Activated CD8-positive, alpha-beta memory T cell treated with anti-CD3 and anti-CD28 coated beads, Interleukin-2, amount 10 ng/mL, durations not matched to agents 7 days and 5 days (primary cell): ENCODE data around the gene NSFL1C. TPM values are rescaled to one million over a fixed set of nuclear protein-coding genes. Genes with fewer than 3 reads are reported as not detected.

Experiments used
- ATAC-seq: fragments of 150-1000 bp; cut with Tn5 transposase; one replicate; pipeline ENCODE4 v1.10.0; 2021; ENCODE audit warnings: moderate library complexity
- CTCF ChIA-PET: fragments of 350-600 bp; sonication (Branson Sonifier 250); formaldehyde crosslinking; loops from one replicate; lab custom pipeline; 2021; ENCODE audit warnings: antibody characterized with exemption; lab: Charles Lee
- DNase-seq: peaks from one replicate; pipeline ENCODE4 v3.0.0-alpha.2; 2020
- H3K27ac Mint-ChIP-seq: one replicate; pipeline ENCODE4 v1.8.0; 2021; ENCODE audit warnings: mild to moderate bottlenecking, mixed read lengths
- H3K27me3 Mint-ChIP-seq: one replicate; pipeline ENCODE4 v1.8.0; 2021; ENCODE audit warnings: mixed read lengths
- H3K36me3 Mint-ChIP-seq: one replicate; pipeline ENCODE4 v1.8.0; 2021; ENCODE audit warnings: mild to moderate bottlenecking, mixed read lengths
- H3K4me1 Mint-ChIP-seq: one replicate; pipeline ENCODE4 v1.8.0; 2021; ENCODE audit warnings: mixed read lengths
- H3K4me3 Mint-ChIP-seq: one replicate; pipeline ENCODE4 v1.8.0; 2021; ENCODE audit warnings: mild to moderate bottlenecking, moderate library complexity, mixed read lengths
- H3K9me3 Mint-ChIP-seq: one replicate; pipeline ENCODE4 v1.8.0; 2022; ENCODE audit warnings: low read depth, mixed read lengths
- total RNA-seq, 2 experiments: library from RNA; stranded (reverse); gene quantifications; one replicate each; pipeline ENCODE4 v1.2.3, GENCODE V29; 2021

NSFL1C gene
- total RNA-seq, 2 experiments from 2014 or later: 55.6 to 65.0 TPM

DNA sequence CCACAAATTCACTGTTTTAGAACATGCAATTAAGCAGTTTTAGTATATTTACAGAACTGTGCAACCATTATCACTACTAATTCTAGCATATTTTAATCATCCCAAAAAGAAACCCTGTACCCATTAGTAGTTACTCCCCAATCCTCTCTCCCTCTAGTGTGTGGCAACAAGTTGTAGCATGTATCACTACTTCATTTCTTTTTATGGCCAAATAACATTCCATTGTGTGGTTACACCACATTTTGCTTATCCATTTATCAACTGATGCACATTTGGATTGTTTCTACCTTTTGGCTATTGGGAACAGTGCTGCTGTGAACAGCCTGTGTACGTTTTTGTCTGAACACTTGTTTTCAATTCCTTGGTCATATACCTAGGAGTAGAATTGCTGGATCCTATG is 42.3 kb downstream of the NSFL1C start:
- Mint-ChIP-seq H3K27me3 (peaks cover 9% of the 10 kb centered on the region), H3K4me1 (peaks cover 22% of the 10 kb centered on the region), H3K27ac (no peak overlapping the region), H3K4me3 (no peak overlapping the region), H3K36me3 (peaks cover 11% of the 10 kb centered on the region), H3K9me3 (peaks cover 13% of the 10 kb centered on the region)
- ATAC-seq: no peak
- CTCF ChIA-PET: interaction anchor here (1.0 to 3.8 kb wide), 2 partner anchors 12 to 44 kb away, joined by 3 to 10 read pairs; no protein-coding TSS in a partner anchor
- no peak for DNase-seq

DNA sequence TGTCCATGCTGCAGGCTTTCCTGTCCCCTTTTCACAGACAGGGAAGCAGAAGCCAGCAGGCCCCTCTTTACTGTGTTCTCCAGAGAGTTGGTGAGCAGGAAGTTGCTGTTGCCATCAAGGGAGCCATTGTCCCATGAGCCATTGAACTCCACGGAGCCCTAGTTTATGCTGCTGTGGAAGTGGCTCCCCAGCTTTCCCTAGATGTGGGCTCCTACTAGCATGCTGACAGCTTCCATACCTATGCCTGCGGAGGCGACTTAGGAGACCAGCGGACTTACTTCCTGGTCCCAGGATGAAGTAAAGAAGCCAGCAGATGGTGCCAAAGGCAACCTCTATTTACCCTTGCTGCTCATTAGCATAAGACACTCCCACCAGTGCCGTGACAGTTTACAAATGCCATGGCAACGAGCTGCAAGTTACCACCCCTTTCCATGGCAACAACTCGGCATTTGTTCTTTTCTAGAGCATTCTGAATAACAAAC is 43.0 kb downstream of the NSFL1C start:
- no peak overlapping the region for H3K4me3 Mint-ChIP-seq
- peaks cover 14% of the 10 kb centered on the region for H3K36me3 Mint-ChIP-seq
- H3K27me3 Mint-ChIP-seq: peaks cover 5% of the 10 kb centered on the region
- no peak overlapping the region for H3K27ac Mint-ChIP-seq
- ATAC-seq (no peak), DNase-seq (no peak)
- peaks cover 18% of the 10 kb centered on the region for H3K9me3 Mint-ChIP-seq
- CTCF ChIA-PET: interaction anchor here (0.9 to 3.8 kb wide), 3 partner anchors 13 to 45 kb away, joined by 3 to 10 read pairs (median 3); partner anchors contain the start of gene NSFL1C
- H3K4me1 Mint-ChIP-seq: peaks cover 22% of the 10 kb centered on the region

DNA sequence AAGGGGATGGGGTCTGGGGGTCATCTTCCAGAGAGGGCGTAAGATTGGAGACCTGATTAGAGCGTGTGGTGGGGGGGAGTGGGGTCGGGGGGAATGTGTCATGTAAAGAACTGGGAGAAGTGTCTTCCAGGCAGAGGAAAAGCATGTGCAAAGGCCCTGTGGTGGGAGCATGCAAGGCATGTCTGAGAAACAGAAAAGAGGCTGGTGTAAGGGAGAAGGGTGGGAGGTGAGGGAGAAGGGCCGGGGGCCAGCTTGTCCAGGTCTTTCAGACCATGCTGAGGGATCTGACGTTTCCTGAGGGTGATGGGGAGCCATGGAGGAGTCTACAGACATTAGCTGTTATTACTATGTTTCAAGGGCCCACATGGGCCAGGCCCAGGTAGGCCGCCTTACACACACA is 43.4 kb downstream of the NSFL1C start:
- Mint-ChIP-seq H3K27me3 (peaks cover 5% of the 10 kb centered on the region), H3K27ac (no peak overlapping the region), H3K4me3 (no peak overlapping the region), H3K4me1 (peaks cover 22% of the 10 kb centered on the region), H3K9me3 (peaks cover 18% of the 10 kb centered on the region), H3K36me3 (peaks cover 14% of the 10 kb centered on the region)
- DNase-seq (no peak), ATAC-seq (no peak)
- CTCF ChIA-PET: interaction anchor here (0.9 to 3.8 kb wide), 2 partner anchors 13 to 44 kb away, joined by 3 to 10 read pairs; partner anchors contain the start of gene NSFL1C

DNA sequence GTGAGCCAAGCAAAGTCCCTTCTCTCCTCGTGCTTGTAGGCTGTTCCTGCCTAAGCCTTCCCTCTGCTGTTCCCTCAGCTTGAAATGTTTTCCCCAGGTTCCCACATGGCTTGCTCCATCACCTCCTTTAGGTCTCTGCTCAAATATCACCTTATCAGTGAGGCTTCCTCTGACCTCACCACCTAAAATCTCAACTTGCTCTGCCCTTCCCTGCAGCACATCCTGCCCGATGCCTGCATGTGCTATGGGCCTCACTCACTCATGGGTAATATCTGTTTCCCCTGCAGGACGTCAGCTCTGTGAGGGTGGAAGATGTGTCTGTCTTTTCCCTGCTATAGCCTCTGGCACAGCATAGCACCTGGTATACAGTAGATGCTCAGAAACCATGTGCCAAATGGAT is 43.9 kb downstream of the NSFL1C start:
- Mint-ChIP-seq H3K9me3 (peaks cover 18% of the 10 kb centered on the region), H3K27ac (no peak overlapping the region), H3K4me1 (peaks cover 22% of the 10 kb centered on the region), H3K36me3 (peaks cover 14% of the 10 kb centered on the region), H3K27me3 (peaks cover 5% of the 10 kb centered on the region), H3K4me3 (no peak overlapping the region)
- DNase-seq: peak; percentile 56
- ATAC-seq: peak; percentile 74
- CTCF ChIA-PET: interaction anchor here (3.8 kb wide), 1 partner anchor 14 kb away, joined by 10 read pairs; no protein-coding TSS in a partner anchor

DNA sequence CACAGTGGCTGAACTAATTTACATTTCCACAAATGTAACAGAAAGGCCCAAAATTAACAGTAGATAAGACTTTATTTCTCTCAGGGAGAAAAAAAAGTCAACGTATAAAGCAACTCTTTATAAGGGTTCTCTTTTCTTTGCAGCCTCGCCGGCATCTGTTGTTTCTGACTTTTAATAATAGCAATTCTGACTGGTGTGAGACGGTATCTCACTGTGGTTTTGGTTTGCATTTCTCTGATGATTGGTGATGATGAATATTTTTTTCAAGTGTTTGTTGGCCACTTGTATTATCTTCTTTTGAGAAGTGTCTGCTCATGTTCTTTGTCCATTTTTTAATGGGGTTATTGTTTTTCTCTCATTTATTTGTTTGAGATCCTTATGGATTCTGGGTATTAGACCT is 46.6 kb downstream of the NSFL1C start:
- Mint-ChIP-seq H3K9me3 (peaks cover 18% of the 10 kb centered on the region), H3K27ac (no peak overlapping the region), H3K4me3 (no peak overlapping the region), H3K36me3 (peaks cover 14% of the 10 kb centered on the region), H3K4me1 (peaks cover 21% of the 10 kb centered on the region), H3K27me3 (peaks cover 2% of the 10 kb centered on the region)
- CTCF ChIA-PET: interaction anchor here (1.2 kb wide), 1 partner anchor 21 kb away, joined by 3 read pairs; no protein-coding TSS in a partner anchor
- ATAC-seq (no peak), DNase-seq (no peak)

DNA sequence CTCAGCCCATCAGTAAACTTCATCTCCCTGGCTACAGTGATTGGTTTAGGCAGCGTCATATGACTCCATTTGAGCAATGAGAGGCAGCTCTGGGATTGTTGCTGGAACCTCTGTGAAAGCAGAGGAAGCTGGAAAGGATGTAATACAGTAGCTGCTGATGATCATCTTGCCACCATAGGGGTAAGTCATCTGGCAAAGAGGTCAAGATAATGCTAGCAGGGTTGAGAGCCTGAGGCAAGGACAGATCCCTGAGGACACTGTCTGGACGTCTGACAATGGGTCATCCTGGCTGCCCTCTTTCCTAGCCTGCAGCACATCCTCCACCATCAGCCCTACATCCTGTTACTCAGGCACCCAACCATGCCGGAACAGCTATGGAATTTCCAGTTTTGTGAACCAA is 48.3 kb downstream of the NSFL1C start:
- ATAC-seq (no peak), DNase-seq (no peak)
- Mint-ChIP-seq H3K27ac (no peak overlapping the region), H3K36me3 (peaks cover 14% of the 10 kb centered on the region), H3K9me3 (peaks cover 18% of the 10 kb centered on the region), H3K4me3 (no peak overlapping the region), H3K27me3 (peaks cover 9% of the 10 kb centered on the region), H3K4me1 (peaks cover 20% of the 10 kb centered on the region)
- CTCF ChIA-PET: interaction anchor here (0.7 kb wide), 1 partner anchor 17 kb away, joined by 5 read pairs; no protein-coding TSS in a partner anchor

DNA sequence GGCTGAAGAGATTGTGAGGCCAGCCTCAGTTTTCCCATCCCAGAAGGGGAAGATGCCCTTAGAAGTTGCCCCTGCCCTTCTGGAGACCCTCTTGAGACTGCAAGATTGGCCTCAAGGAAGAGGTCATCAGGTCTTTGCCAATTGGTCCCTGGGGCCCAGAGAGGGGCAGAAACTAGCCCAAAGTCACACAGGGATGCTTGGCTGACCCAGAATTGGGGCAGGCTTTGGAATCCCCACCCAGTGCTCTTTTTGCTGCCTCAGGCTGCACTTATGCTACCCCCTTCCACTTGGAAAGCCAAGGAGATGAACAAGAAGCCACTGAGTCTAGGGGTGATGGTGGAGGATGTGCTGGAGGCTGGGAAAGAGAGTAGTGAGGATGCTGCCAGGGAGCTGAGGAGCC is 48.9 kb downstream of the NSFL1C start:
- ATAC-seq: no peak
- CTCF ChIA-PET: no interaction called here
- H3K9me3 Mint-ChIP-seq: peaks cover 18% of the 10 kb centered on the region
- no peak overlapping the region for H3K4me3 Mint-ChIP-seq
- peaks cover 15% of the 10 kb centered on the region for H3K4me1 Mint-ChIP-seq
- H3K27me3 Mint-ChIP-seq: peaks cover 12% of the 10 kb centered on the region
- peaks cover 14% of the 10 kb centered on the region for H3K36me3 Mint-ChIP-seq
- no peak overlapping the region for H3K27ac Mint-ChIP-seq
- no peak for DNase-seq

DNA sequence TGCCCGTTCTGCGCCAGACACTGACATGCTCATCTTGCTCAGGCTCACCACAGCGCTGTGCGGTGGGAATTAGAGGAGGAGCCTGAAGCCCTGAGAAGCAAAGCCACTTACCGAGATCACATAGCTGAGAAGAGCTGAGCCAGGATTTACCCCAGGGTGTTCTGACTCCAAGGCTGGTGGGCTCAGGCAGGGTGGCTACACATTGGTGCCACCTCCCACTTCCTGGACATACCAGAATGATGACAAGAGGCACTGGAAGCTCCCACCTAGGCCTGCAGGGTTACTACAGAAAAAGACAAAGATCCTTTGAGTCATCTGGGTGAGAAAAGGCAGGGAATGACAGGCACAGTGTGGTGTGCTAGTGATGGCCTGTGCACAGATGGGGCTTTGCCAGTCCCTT is 49.4 kb downstream of the NSFL1C start:
- peak; percentile 12 for ATAC-seq

DNA sequence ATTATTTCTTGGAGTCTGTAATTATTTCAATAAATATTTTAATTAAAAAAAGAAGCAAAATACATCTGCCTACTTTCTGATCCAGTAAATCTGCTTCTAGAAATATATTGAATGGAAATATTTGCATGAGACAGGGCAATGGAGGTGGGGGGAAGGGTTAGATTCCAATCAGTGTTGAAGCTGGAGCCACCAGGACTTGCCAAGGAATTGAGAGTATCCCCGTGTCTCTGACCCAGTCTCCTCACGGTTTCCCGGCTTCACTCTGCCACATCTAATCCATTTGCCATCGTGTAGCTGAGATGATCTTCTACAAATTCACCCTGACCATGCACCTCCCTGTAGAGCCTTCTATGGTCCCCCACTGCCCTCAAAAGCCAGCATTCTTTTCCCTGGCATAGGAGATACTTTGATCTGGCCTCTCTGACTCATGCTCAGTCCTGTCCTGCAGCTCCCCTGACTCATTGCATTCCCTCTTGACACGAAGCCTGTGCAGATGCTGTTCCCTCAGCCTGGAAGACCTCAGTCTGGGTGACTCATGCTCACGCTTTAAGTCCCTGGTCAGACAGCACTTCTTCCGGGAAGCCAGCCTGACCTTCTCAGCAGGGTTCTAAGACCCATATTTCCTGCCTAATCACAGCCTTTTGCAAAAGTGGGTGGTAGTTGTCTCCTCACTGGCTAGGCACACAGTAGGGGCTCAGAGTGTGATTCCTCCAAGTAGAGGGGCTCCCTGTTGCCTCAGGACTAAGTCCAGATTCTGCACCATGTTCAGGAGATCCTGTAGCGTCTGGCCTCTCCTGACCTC is 50.8 kb downstream of the NSFL1C start:
- CTCF ChIA-PET: no interaction called here
- peaks cover 17% of the 10 kb centered on the region for H3K9me3 Mint-ChIP-seq
- peaks cover 20% of the 10 kb centered on the region for H3K27me3 Mint-ChIP-seq
- DNase-seq (peak; percentile 57), ATAC-seq (peak; percentile 61)
- peaks cover 12% of the 10 kb centered on the region for H3K4me1 Mint-ChIP-seq
- no peak overlapping the region for H3K4me3 Mint-ChIP-seq
- H3K36me3 Mint-ChIP-seq: peaks cover 12% of the 10 kb centered on the region
- H3K27ac Mint-ChIP-seq: no peak overlapping the region

More for the DNA sequence above, 49.4 kb downstream of the NSFL1C start:
- Mint-ChIP-seq H3K27ac (no peak overlapping the region), H3K36me3 (peaks cover 14% of the 10 kb centered on the region), H3K9me3 (peaks cover 18% of the 10 kb centered on the region), H3K4me3 (no peak overlapping the region), H3K27me3 (peaks cover 18% of the 10 kb centered on the region), H3K4me1 (peaks cover 12% of the 10 kb centered on the region)
- no peak for DNase-seq
- CTCF ChIA-PET: interaction anchor here (1.0 kb wide), 1 partner anchor 88 kb away, joined by 3 read pairs; the partner anchor contains the start of gene SDCBP2

DNA sequence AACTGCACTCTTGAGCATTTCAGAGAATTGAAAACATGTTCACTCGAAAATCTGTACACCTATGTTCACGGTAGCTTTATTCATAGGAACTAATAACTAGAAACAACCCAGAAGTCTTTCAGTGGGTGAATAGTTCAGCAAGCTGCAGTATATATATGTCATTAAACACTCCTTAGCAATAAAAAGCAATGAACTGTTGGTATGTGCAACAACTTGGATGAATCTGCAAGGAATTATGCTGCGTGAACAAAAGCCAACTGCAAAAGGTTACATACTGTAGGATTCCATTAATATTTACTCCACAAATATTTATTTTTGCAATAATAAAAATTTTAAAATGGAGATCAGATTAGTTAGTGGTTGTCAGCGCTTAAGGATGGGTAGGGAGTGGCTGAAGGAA is 51.7 kb downstream of the NSFL1C start:
- no peak for DNase-seq
- H3K27me3 Mint-ChIP-seq: peaks cover 23% of the 10 kb centered on the region
- ATAC-seq: no peak
- H3K4me1 Mint-ChIP-seq: peaks cover 12% of the 10 kb centered on the region
- CTCF ChIA-PET: no interaction called here
- H3K9me3 Mint-ChIP-seq: peaks cover 10% of the 10 kb centered on the region
- H3K36me3 Mint-ChIP-seq: peaks cover 5% of the 10 kb centered on the region
- H3K27ac Mint-ChIP-seq: no peak overlapping the region
- no peak overlapping the region for H3K4me3 Mint-ChIP-seq

DNA sequence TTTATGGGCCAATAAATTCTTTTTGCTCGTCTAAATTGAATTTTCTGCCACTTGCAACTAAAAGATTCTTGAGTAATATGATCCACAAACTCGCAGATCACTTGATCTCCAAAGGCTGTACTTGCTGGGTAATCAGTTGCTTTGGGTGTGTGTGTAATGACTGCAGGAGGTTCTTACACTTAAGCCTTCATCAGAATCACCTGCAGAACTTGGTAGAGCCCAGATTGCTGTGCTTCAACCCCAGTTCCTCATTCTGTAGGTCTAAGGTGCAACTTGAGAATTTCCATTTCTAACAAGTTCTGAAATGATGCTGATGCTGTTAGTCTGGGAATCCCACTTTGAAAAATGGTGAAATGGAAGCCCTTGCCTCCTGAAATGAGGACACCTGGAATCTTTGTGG is 60.8 kb downstream of the NSFL1C start:
- no peak overlapping the region for H3K27ac Mint-ChIP-seq
- H3K27me3 Mint-ChIP-seq: peaks cover 23% of the 10 kb centered on the region
- peaks cover 3% of the 10 kb centered on the region for H3K36me3 Mint-ChIP-seq
- DNase-seq: no peak
- H3K4me3 Mint-ChIP-seq: no peak overlapping the region
- no peak for ATAC-seq
- CTCF ChIA-PET: interaction anchor here (1.3 kb wide), 1 partner anchor 8 kb away, joined by 4 read pairs; no protein-coding TSS in a partner anchor
- H3K9me3 Mint-ChIP-seq: peaks cover 4% of the 10 kb centered on the region
- H3K4me1 Mint-ChIP-seq: peaks cover 8% of the 10 kb centered on the region

DNA sequence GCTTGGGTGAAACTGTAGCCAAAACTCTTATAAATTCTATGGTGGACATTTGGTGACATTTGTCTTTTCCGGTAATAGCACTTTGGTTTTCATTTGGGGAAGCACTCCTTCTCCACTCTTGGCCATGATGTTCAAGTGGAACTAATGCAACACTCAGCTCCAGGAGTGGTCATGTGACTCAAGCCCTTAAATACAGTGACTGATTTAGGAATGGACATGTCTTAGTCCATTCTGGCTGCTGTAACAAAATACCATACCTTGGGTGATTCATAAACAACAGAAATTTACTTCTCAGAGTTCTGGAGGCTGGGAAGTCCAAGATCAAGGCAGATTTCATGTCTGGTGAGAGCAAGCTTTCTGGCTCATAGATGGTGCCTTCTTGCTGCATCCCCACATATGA is 63.0 kb downstream of the NSFL1C start:
- no peak for DNase-seq
- Mint-ChIP-seq H3K4me3 (no peak overlapping the region), H3K9me3 (peaks cover 4% of the 10 kb centered on the region), H3K4me1 (peaks cover 8% of the 10 kb centered on the region), H3K27me3 (peaks cover 36% of the 10 kb centered on the region), H3K36me3 (peaks cover 3% of the 10 kb centered on the region), H3K27ac (no peak overlapping the region)
- CTCF ChIA-PET: interaction anchor here (1.2 kb wide), 1 partner anchor 34 kb away, joined by 3 read pairs; no protein-coding TSS in a partner anchor
- no peak for ATAC-seq

DNA sequence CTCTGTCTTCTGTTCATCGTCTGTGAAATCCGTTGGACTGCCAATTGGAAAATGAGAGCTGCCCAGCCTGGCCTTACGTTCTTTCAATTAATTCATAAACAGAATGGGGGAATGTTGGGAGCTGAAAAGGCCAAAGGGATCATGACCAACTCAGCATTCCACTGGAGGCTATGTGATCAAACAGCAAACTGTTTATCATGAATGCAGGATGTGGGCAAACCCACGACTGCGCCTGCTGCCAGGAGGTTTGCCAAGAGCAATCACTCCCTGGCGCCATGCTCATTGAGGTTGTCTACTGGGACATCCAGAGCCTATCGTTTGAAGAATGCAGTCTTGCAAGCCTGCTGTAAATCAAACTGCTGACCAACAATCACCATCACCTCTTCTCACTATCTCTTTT is 64.5 kb downstream of the NSFL1C start:
- H3K27me3 Mint-ChIP-seq: peaks cover 44% of the 10 kb centered on the region

More for the DNA sequence above, 64.5 kb downstream of the NSFL1C start:
- Mint-ChIP-seq H3K4me3 (no peak overlapping the region), H3K36me3 (peaks cover 2% of the 10 kb centered on the region), H3K27ac (no peak overlapping the region), H3K9me3 (peaks cover 4% of the 10 kb centered on the region), H3K4me1 (peaks cover 8% of the 10 kb centered on the region)
- CTCF ChIA-PET: interaction anchor here (1.3 kb wide), 1 partner anchor 101 kb away, joined by 3 read pairs; no protein-coding TSS in a partner anchor
- DNase-seq: no peak
- ATAC-seq: no peak
